GM21390 (cell line): ENCODE results near the gene GPD1.
"Not testable (repeated sequence)": the region's sequence is repeated elsewhere in the genome, so short reads cannot be mapped to it uniquely, and the experiment has no call there.

Experiments
- ATAC-seq: cut with Tn5 transposase; IDR thresholded peaks from one replicate; pipeline ENCODE4 v1.9.1; 2021; ENCODE audit not compliant: unreplicated experiment

Gene GPD1

DNA sequence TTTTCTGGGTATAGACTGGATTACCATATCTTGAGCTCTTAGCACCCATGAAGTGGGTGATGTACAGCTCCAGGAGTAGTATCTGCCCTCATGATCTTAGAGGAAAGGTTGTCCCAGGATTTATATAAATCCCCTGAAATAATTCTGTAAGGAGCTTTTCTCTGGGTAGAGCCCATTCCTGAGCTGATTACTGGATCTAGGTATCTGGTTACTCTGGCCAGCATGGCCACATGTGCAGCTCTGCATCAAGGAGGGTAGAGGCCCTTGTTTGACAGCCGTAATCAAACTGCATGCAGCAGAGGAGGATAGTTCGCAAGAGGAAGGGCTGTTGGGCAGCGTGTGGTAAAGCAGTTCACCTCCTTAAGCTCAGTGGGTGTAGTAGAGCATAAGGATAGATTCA lies 16.7 kb downstream of the GPD1 start:
- no peak for ATAC-seq

DNA sequence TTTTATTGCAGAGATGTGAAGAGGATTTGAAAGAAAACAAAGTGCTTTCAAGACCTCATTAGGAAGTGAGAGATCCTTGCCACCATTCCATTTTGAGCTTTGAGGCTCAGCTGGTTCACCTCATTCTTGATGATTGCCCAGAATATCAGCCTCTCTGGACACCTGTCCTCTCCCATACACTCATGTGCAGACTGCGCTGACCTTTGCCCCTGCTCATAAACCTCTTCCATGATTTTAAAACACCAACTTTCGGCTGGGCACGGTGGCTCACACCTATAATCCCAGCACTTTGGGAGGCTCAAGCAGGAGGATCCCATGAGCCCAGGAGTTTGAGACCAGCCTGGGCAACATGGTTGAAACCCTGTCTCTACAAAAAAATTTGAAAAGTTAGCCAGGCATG lies 17.1 kb downstream of the GPD1 start:
- ATAC-seq, result no peak

- ATAC-seq, result no peak
Observed at GRCh38 chr12:50121641-50122040, 17.8 kb downstream of the GPD1 start.

DNA sequence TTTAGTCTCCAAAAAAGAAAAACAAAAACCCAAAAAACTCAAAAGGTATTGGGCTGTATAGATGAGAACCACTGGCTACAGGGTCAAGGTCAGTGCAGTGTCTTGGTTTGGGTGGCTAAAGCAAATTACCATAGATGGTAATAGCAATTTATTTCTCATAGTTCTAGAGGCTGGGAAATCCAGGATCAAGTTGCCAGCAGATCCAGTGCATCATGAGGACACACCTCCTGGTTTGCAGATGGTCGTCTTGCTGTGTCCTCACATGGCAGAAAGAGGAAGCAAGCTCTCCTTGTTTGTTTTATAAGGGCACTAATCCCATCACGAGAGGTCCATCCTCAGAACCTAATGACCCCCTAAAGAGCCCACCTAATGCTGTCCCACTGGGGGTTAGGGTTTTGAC lies 19.4 kb downstream of the GPD1 start:
- no peak for ATAC-seq

DNA sequence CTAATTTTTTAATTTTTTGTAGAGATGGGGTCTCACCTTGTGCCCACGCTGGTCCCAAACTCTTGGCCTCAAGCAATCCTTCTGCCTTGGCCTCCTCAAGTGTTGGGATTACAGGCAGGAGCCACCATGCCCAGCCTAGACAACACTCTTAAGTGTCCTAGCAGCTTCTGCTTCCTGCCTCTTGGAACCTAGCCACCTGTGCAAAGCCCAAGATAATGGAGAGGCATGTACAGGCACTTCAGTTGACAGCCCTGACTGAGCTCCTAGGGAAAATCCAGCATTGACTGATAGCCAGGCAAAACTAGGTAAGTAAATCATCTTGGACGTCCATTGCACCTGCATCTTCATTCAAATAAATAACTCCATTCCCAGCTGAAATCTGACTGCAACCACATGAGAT lies 23.7 kb downstream of the GPD1 start:
- no peak for ATAC-seq

- ATAC-seq, result no peak
Observed at GRCh38 chr12:50129290-50129689, 25.5 kb downstream of the GPD1 start.

- ATAC-seq, result no peak
Observed at GRCh38 chr12:50132505-50133135, 28.8 kb downstream of the GPD1 start.

DNA sequence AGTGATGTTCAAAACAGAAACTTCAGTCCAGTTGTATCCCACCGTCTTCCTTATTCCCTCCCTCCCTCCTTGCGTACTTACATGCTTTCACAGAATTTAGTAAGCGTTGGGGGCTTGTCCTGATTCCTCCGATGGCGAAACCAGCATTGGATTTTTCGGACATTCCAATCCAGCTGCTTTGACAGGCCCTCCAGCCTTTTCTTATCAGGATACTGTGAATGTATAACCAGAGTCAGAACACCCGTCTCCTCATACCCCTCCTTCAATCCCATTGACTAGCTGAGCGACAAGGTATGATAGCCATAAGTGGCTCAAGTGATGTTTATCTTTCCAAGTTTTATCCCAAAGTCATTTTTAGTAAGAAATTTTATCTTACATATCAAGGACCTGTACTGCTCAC lies 39.2 kb downstream of the GPD1 start:
- no peak for ATAC-seq

GRCh38 chr12:50145439-50145838 lies 41.6 kb downstream of the GPD1 start:
- no peak for ATAC-seq

GRCh38 chr12:50147281-50147680 lies 43.5 kb downstream of the GPD1 start:
- no peak for ATAC-seq

DNA sequence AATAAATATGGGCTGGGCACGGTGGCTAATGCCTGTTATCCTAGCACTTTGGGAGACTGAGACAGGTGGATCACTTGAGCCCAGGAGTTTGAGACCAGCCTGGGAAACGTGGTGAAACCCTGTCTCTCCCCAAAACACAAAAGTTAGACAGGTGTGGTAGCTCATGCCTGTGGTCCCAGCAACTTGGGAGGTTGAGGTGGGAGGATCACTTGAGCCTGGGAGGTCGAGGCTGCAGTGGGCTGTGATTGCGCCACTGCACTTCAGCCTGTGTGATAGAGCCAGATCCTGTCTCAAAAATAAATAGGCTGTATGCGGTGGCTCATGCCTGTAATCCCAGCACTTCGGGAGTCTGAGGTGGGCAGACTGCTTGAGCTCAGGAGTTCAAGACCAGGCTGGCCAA lies 44.2 kb downstream of the GPD1 start:
- ATAC-seq, result not testable (repeated sequence)

GRCh38 chr12:50149311-50149710 lies 45.5 kb downstream of the GPD1 start:
- no peak for ATAC-seq

GRCh38 chr12:50151047-50151687 lies 47.4 kb downstream of the GPD1 start:
- ATAC-seq, result no peak

GRCh38 chr12:50154947-50155346 lies 51.1 kb downstream of the GPD1 start:
- not testable (repeated sequence) for ATAC-seq

DNA sequence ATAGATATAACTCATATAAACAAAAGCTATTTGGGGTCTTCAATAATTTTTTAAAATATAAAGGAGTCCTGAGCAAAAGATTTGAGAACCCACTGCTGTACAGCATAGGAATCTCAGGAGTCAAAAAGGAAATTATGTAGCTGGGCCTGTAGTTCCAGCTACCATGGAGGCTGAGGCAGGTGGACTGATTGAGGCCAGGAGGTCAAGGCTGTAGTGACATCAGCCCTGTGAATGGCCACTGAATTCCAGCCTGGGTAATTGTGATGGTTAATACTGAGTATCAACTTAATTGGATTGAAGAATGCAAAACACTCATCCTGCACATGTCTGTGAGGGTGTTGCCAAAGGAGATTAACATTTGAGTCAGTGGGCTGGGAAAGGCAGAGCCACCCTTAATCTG lies 52.8 kb downstream of the GPD1 start:
- ATAC-seq, result no peak

- ATAC-seq, result no peak
Observed at GRCh38 chr12:50157259-50157658, 53.5 kb downstream of the GPD1 start.

DNA sequence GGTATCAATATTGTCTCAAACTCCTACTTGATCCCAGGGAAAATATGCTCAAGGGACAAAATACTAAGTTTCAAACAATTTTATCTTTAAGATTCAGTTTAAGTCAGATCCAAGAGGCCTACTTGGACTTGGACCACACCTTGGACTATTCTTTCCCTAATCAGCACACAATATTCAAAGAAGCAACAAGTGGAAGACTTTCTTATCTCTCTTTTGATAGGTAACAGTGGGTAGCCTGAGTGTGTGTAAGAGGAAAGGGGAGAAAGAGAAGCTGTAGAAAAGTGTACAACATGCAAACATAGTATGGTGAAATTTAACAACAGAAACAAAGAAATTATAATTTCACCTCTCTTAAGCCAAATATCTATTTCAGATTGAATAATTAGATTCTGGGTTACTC lies 56.8 kb downstream of the GPD1 start:
- ATAC-seq, result no peak
